ENCODE data around the gene CROCC.
"Not testable (repeated sequence)": the region's sequence is repeated elsewhere in the genome, so short reads cannot be mapped to it uniquely, and the experiment has no call there.

GRCh38 chr1:16872152-16873075 lies 49.3 kb upstream of the CROCC start:
- 0 out of 4 replicates have a peak, but pooled peaks of 1 of the 2 experiments have one; percentile 0 for TF ChIP-seq CTCF (conservative IDR thresholded peaks at IDR 0.05; ENCODE audit: low read depth in 2 of 2)
- TF ChIP-seq STAT1 (IDR thresholded peaks at IDR 0.05; ENCODE audit: unreplicated experiment); CREB1 (CRISPR knock-in tag; IDR thresholded peaks at IDR 0.05; ENCODE audit: low read depth); EZH2 (IDR thresholded peaks at IDR 0.05; ENCODE audit: low read depth, unreplicated experiment): not testable (repeated sequence)
